NCI-H1092 (cell line): ENCODE measurements around the gene PCDH9.
"Not testable (repeated sequence)": the region's sequence is repeated elsewhere in the genome, so short reads cannot be mapped to it uniquely, and the experiment has no call there.

Experiments
- DNase-seq: peaks from one replicate; lab custom pipeline; 2025; lab: John Stamatoyannopoulos, UW

The PCDH9 gene

DNA sequence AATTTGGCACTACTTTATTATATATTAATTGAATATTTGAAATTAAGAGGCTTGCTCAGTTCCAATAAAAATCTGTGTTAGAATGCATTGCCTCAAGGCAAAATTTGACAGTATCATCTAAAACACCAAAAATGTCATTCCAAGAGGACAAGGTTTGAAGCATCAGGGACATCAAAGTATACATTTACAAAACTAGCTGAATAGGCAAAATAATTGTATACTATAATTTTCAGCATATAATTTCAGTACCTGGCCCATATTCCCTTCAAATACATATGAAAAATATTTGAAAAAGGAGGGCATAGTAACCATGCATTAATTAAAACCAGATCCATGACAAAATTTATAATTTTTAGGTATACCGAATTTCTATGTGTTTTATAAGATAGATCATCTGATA is 963.8 kb downstream of the PCDH9 start:
- no peak for DNase-seq

- no peak for DNase-seq
Measured at GRCh38 chr13:66265371-66265770, 964.8 kb downstream of the PCDH9 start.

GRCh38 chr13:66264971-66265370 is 965.2 kb downstream of the PCDH9 start:
- DNase-seq: no peak

DNA sequence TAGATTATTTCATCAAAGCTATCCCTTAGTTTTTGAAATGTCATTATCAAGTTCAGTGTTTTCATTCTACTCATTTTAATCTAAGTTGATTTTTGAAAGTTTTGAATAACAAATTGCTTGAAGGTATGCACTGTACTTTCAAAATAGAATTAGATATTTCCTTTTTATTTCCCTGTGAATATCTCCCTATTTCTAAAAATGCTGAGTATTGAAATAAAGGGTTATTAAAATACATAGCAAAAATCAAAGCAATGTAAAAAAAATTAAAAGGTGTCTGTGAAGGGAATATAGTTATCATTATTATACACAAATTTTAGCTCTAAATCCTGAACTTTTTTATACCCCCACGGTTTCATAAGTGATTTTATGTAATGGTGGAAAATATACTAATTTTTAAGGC is 967.8 kb downstream of the PCDH9 start:
- DNase-seq: no peak

DNA sequence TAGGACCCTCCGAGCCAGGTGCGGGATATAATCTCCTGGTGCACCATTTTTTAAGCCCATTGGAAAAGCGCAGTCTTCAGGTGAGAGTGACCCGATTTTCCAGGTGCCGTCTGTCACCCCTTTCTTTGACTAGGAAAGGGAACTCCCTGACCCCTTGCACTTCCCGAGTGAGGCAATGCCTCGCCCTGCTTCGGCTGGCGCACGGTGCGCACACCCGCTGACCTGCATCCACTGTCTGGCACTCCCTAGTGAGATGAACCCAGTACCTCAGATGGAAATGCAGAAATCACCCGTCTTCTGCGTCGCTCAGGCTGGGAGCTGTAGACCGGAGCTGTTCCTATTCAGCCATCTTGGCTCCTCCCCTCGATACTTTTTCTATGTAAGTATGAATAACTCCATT is 970.7 kb downstream of the PCDH9 start:
- not testable (repeated sequence) for DNase-seq
